ENCODE data around the gene PHTF1.
"Not testable (repeated sequence)": the region's sequence is repeated elsewhere in the genome, so short reads cannot be mapped to it uniquely, and the experiment has no call there.

Gene PHTF1

GRCh38 chr1:113777561-113777960, 18.3 kb upstream of the PHTF1 start:
- no peak for DNase-seq (ENCODE audit: low spot score)

GRCh38 chr1:113770031-113770430, 10.7 kb upstream of the PHTF1 start:
- no peak for DNase-seq (ENCODE audit: low spot score)

GRCh38 chr1:113769601-113769970, 10.3 kb upstream of the PHTF1 start:
- no peak for DNase-seq (ENCODE audit: low spot score)

- DNase-seq (ENCODE audit: low spot score) = no peak
Measured at GRCh38 chr1:113768916-113769600, 9.8 kb upstream of the PHTF1 start.

GRCh38 chr1:113765306-113766230, 6.3 kb upstream of the PHTF1 start:
- DNase-seq (ENCODE audit: low spot score) = no peak

- no peak for DNase-seq (ENCODE audit: low spot score)
Measured at GRCh38 chr1:113763661-113764060, 4.4 kb upstream of the PHTF1 start.

- DNase-seq (ENCODE audit: low spot score) = no peak
Measured at GRCh38 chr1:113761937-113762336, 2.7 kb upstream of the PHTF1 start.

- DNase-seq (ENCODE audit: low spot score) = no peak
Measured at GRCh38 chr1:113760102-113761080, 1.1 kb upstream of the PHTF1 start.

GRCh38 chr1:113758631-113759332, 504 bp downstream of the PHTF1 start:
- DNase-seq (ENCODE audit: low spot score) = peak; percentile 44

- DNase-seq (ENCODE audit: low spot score) = no peak
Measured at GRCh38 chr1:113756461-113756860, 2.8 kb downstream of the PHTF1 start.

GRCh38 chr1:113753333-113753732, 6.0 kb downstream of the PHTF1 start:
- DNase-seq (ENCODE audit: low spot score) = not testable (repeated sequence)

GRCh38 chr1:113751516-113751915, 7.8 kb downstream of the PHTF1 start:
- DNase-seq (ENCODE audit: low spot score) = no peak

GRCh38 chr1:113751114-113751513, 8.2 kb downstream of the PHTF1 start:
- no peak for DNase-seq (ENCODE audit: low spot score)

GRCh38 chr1:113749402-113749801, 9.9 kb downstream of the PHTF1 start:
- no peak for DNase-seq (ENCODE audit: low spot score)

- DNase-seq (ENCODE audit: low spot score) = no peak
Measured at GRCh38 chr1:113747376-113747775, 11.9 kb downstream of the PHTF1 start.

- DNase-seq (ENCODE audit: low spot score) = no peak
Measured at GRCh38 chr1:113745425-113745824, 13.9 kb downstream of the PHTF1 start.

- DNase-seq (ENCODE audit: low spot score) = no peak
Measured at GRCh38 chr1:113744114-113744513, 15.2 kb downstream of the PHTF1 start.

GRCh38 chr1:113742515-113742914, 16.8 kb downstream of the PHTF1 start:
- DNase-seq (ENCODE audit: low spot score) = no peak

- DNase-seq (ENCODE audit: low spot score) = no peak
Measured at GRCh38 chr1:113734357-113735055, 24.8 kb downstream of the PHTF1 start.

GRCh38 chr1:113732802-113733201, 26.5 kb downstream of the PHTF1 start:
- no peak for DNase-seq (ENCODE audit: low spot score)

GRCh38 chr1:113721010-113721409, 38.3 kb downstream of the PHTF1 start:
- no peak for DNase-seq (ENCODE audit: low spot score)
